D721Med (cell line): ENCODE measurements around the gene SLC22A31.

Experiments
- DNase-seq: peaks from one replicate; pipeline ENCODE4 v3.0.0; 2011; ENCODE audit warnings: low spot score; ENCODE audit not compliant: insufficient read length
- FAIRE-seq: peaks from 2 replicates; lab custom pipeline; 2011; peaks lifted over from hg19 to GRCh38; lab: Jason Lieb, UNC
- TF ChIP-seq, protein P1 (sequence below): IDR thresholded peaks from 2 replicates; pipeline ENCODE4 v1.5.1; 2012; ENCODE audit warnings: mild to moderate bottlenecking, control low read depth; ENCODE audit not compliant: insufficient read depth; ENCODE audit errors: missing control alignments

The SLC22A31 gene

DNA sequence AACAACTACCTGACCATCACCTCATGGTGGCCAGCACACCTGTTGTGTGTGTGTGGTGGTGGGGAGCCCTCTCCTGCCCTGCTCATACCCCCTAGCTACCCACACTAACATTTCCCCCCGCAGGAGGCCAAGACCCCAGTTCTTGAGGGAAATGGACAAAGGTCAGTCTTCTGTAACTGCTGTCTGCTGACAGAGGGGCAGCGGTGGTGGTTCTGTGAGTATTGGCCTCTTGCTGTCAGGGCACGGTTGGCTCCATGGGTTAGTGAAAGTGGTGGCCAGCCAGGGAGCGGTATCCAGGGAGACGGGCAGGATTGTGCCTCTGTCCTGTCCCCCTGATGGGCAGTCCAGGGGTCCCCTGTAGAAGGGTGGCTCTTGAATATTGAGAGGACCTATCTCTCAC lies 43.3 kb upstream of the SLC22A31 start:
- FAIRE-seq (no peak), DNase-seq (no peak)
- TF ChIP-seq, protein P1, sequence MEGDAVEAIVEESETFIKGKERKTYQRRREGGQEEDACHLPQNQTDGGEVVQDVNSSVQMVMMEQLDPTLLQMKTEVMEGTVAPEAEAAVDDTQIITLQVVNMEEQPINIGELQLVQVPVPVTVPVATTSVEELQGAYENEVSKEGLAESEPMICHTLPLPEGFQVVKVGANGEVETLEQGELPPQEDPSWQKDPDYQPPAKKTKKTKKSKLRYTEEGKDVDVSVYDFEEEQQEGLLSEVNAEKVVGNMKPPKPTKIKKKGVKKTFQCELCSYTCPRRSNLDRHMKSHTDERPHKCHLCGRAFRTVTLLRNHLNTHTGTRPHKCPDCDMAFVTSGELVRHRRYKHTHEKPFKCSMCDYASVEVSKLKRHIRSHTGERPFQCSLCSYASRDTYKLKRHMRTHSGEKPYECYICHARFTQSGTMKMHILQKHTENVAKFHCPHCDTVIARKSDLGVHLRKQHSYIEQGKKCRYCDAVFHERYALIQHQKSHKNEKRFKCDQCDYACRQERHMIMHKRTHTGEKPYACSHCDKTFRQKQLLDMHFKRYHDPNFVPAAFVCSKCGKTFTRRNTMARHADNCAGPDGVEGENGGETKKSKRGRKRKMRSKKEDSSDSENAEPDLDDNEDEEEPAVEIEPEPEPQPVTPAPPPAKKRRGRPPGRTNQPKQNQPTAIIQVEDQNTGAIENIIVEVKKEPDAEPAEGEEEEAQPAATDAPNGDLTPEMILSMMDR: no peak

DNA sequence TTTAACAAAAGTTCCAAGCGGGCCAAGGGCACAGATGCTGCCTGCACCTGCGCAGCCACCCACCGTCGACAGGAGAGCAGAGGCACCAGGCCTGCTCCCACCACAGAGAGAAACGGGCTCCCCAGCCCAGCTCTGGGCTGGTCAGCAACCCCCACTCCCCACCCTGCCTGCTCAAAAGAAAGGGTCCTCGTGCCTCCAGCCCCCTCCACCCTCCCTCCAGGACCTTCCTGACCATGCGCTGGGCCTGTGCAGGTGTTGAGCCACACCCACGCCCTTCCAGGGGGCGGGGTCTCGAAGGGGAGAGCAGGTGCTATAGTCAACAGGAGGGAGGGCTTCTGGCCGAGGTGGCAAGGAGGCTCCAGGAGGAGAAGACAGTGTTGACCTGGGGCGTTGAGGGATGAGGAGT lies 42.5 kb upstream of the SLC22A31 start:
- TF ChIP-seq, protein P1: no peak
- FAIRE-seq (no peak), DNase-seq (no peak)

DNA sequence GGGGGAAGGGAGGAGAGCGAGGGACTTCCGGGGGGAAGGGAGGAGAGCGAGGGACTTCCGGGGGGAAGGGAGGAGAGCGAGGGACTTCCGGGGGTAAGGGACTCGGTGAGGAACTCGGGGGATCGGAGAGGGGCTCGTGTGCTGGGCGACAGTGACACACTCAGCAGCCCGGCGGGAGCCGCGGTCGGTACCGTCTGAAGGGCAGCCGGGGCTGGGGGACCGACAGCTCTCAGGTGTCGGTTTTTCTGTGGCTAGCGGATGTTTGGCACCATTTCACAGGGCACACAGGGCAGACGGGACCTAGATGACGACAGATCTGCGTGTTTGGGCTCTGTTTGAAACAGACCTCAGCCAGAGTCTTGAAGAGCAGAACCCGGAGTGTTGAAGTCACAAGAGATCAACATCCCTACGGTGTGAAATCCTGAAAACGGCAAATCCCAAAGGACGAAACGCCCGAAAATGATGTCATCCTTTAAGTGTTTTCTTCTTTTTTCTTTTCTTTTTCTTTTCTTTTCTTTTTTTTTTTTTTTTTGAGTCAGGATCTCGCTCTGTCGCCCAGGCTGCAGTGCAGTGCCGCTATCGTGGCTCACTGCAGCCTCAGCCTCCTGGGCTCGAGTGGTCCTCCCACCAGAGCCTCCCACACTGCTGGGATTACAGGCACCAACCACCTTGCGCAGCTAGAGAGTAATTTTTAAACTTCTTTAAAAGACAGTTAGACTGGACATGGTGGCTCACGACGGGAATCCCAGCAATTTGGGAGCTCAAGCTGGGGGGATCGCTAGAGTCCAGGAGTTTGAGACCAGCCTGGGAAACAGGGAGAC lies 41.1 kb upstream of the SLC22A31 start:
- TF ChIP-seq, protein P1: no peak
- FAIRE-seq (no peak), DNase-seq (peak; percentile 43)

DNA sequence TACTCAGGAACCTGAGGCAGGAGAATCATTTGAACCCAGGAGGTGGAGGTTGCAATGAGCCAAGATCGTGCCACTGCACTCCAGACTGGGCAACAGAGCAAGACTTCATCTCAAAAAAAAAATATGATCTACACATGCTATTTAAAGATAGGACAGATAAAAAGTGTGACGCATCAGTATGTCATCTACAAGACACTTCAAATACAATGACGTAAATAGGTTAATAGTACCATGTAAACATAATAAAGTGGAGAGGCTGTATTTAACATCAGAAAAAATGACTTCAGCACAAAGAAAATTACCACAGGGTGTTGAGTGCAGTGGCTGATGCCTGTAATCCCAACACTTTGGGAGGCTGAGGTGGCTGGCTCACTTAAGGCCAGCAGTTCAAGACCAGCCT lies 37.4 kb upstream of the SLC22A31 start:
- FAIRE-seq (no peak), DNase-seq (no peak)
- TF ChIP-seq, protein P1: no peak

DNA sequence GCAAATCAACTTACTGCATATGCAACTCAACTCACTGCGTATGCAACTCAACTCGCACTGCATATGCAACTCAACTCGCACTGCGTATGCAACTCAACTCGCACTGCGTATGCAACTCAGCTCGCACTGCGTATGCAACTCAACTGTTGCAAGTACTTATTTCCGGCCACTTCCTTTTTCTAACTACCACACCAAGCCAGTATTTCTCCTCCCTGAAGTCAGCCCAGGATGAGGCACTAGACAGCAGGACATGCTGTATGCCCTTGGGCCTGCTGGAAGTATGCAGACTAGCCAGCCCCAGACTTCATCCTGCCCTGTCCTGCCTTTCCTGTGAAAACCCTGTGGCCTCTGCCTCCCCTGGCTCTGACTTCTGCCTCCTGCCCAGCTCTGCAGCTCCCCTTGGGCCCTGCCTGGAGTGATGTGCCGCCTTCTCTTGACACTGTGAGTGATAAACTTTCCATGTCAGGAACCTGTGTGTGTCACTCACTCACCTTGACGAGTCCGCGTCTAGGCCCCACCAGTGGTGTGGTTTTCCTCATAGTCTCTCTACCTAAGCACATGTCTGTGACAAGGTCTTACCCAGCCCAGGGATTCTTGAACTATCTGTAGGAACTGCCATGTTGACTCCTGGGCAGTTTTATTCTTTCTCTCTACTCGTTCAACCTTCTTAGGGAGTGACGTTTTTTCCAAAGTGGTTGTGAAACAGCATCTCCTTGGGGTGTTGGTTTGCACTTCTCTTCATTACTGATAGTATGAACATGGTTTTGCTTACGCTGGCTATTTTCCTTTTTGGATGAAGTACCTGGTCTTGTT lies 33.5 kb upstream of the SLC22A31 start:
- FAIRE-seq (no peak), DNase-seq (no peak)
- TF ChIP-seq, protein P1: no peak

DNA sequence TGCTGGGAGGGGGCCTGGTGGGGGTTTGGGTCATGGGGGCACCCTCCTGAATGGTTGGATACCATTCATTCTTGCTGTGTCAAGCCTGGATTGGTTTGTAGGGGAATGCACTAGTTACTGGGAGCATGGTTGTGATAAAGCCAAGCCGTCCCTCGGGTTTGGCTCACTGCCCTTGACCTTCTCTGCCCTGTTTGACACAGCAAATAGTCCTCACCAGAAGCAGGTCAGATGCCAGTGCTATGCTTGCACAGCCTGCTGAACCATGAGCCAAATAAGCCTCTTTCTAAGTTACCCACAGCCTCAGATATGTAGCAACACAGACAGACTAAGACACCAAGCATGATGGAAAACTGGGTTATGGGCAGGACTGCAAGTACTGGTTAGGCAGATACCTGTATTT lies 31.8 kb upstream of the SLC22A31 start:
- DNase-seq: no peak
- TF ChIP-seq, protein P1: no peak
- FAIRE-seq: no peak

DNA sequence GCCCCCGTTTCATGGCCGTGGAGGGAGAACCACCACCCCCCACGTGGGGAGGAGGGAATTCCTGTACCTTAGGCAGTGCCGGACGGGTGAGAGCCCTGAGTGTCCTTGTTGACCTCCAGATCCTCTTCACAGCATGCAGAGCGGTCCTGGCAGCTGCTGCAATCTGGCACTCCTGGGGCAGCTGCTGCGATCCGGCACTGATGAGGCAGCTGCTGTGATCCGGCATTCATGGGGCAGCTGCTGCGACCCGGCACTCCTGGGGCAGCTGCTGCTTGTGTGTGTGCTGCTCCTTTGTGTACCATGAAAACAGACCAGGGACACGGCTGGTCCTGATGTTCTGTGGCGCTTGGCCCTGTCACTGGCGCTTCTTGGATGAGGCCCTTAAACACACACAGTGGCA lies 29.9 kb upstream of the SLC22A31 start:
- DNase-seq: no peak
- TF ChIP-seq, protein P1: no peak
- FAIRE-seq: no peak
